Naive B cell (primary cell): Measurements from ENCODE around the gene RUNX2. TPM values are rescaled to one million over a fixed set of nuclear protein-coding genes. Genes with fewer than 3 reads are reported as not detected.

Experiments used
- ATAC-seq, 2 donors: fragments of 150-1000 bp; cut with Tn5 transposase; 2 replicates each; pipeline ENCODE4 v1.10.0; 2021; ENCODE audit warnings: low read depth in 2 of 2, mild to moderate bottlenecking in 2 of 2, moderate library complexity in 2 of 2
- DNase-seq: peaks from one replicate; pipeline ENCODE4 v3.0.0; 2022
- H3K27ac Mint-ChIP-seq, 6 donors: one replicate each; pipeline ENCODE4 v1.8.0; 2020 to 2022; ENCODE audit warnings: mild to moderate bottlenecking in 6 of 6, mixed read lengths in 6 of 6, moderate library complexity in 5 of 6, inconsistent platforms in 2 of 6
- H3K27me3 Mint-ChIP-seq, 3 donors: one replicate each; pipeline ENCODE4 v1.8.0; 2021 to 2022; ENCODE audit warnings: mixed read lengths in 3 of 3, mild to moderate bottlenecking in 1 of 3
- H3K36me3 Mint-ChIP-seq, 2 donors: one replicate each; pipeline ENCODE4 v1.8.0; 2020 to 2022; ENCODE audit warnings: mixed read lengths in 2 of 2, inconsistent platforms in 1 of 2, mild to moderate bottlenecking in 1 of 2
- H3K4me1 Mint-ChIP-seq, 3 donors: one replicate each; pipeline ENCODE4 v1.8.0; 2020 to 2022; ENCODE audit warnings: mixed read lengths in 3 of 3, inconsistent platforms in 1 of 3, mild to moderate bottlenecking in 1 of 3, moderate library complexity in 1 of 3
- H3K4me3 Mint-ChIP-seq, 8 donors: one replicate each; pipeline ENCODE4 v1.8.0; 2020 to 2022; ENCODE audit warnings: mild to moderate bottlenecking in 8 of 8, mixed read lengths in 8 of 8, moderate library complexity in 8 of 8, inconsistent platforms in 2 of 8
- H3K9me3 Mint-ChIP-seq, 7 donors: one replicate each; pipeline ENCODE4 v1.8.0; 2020 to 2022; ENCODE audit warnings: mixed read lengths in 7 of 7, mild to moderate bottlenecking in 5 of 7, inconsistent platforms in 2 of 7, moderate library complexity in 1 of 7
- polyA plus RNA-seq, 6 donors: library from polyadenylated mRNA; unstranded; fragments of 300-500 nt; fragmentation: Illumina TruSeq; gene quantifications; one replicate each; pipeline ENCODE4 v1.2.3, GENCODE V29; 2021; ENCODE audit warnings: low read depth in 6 of 6

The RUNX2 gene
- polyA plus RNA-seq, 6 donors from 2014 or later = 0.08 to 0.37 (median 0.16) TPM; not detected in 3

GRCh38 chr6:45619994-45620471 is 291.9 kb downstream of the RUNX2 start:
- Mint-ChIP-seq H3K4me1 (peaks cover 5 to 7% (median 5%) of the 10 kb centered on the region in 3 donors), H3K27ac (peak overlapping the region in 2 of 6 donors; percentile 24 to 56), H3K27me3 (no peaks in the 10 kb centered on the region), H3K9me3 (peaks cover 0 to 2% (median 0%) of the 10 kb centered on the region in 7 donors), H3K36me3 (no peaks in the 10 kb centered on the region), H3K4me3 (peak overlapping the region in 1 of 8 donors; percentile 13)
- DNase-seq = no peak
- no peak for ATAC-seq

- peaks cover 0 to 4% (median 0%) of the 10 kb centered on the region in 7 donors for H3K9me3 Mint-ChIP-seq
- no peak for DNase-seq
- no peak overlapping the region for H3K27ac Mint-ChIP-seq
- no peaks in the 10 kb centered on the region for H3K36me3 Mint-ChIP-seq
- no peak overlapping the region for H3K4me3 Mint-ChIP-seq
- peaks cover 5 to 7% (median 5%) of the 10 kb centered on the region in 3 donors for H3K4me1 Mint-ChIP-seq
- peaks cover 0 to 2% (median 0%) of the 10 kb centered on the region in 3 donors for H3K27me3 Mint-ChIP-seq
- no peak for ATAC-seq
Measured at GRCh38 chr6:45624228-45624627, 296.1 kb downstream of the RUNX2 start.

GRCh38 chr6:45625191-45625664 is 297.1 kb downstream of the RUNX2 start:
- Mint-ChIP-seq H3K27ac (no peak overlapping the region), H3K36me3 (no peaks in the 10 kb centered on the region), H3K9me3 (peaks cover 0 to 6% (median 0%) of the 10 kb centered on the region in 7 donors), H3K27me3 (peaks cover 0 to 5% (median 0%) of the 10 kb centered on the region in 3 donors), H3K4me1 (peaks cover under 1 to 2% (median under 1%) of the 10 kb centered on the region in 3 donors), H3K4me3 (no peak overlapping the region)
- ATAC-seq (no peak), DNase-seq (no peak)

GRCh38 chr6:45626087-45626891 is 298.2 kb downstream of the RUNX2 start:
- no peak for ATAC-seq
- H3K27me3 Mint-ChIP-seq = peaks cover 0 to 5% (median 0%) of the 10 kb centered on the region in 3 donors
- peaks cover 0 to 6% (median 0%) of the 10 kb centered on the region in 7 donors for H3K9me3 Mint-ChIP-seq
- no peaks in the 10 kb centered on the region for H3K36me3 Mint-ChIP-seq
- H3K27ac Mint-ChIP-seq = peak overlapping the region in 1 of 6 donors; percentile 26
- peak overlapping the region in 1 of 8 donors; percentile 15 for H3K4me3 Mint-ChIP-seq
- no peak for DNase-seq
- H3K4me1 Mint-ChIP-seq = no peaks in the 10 kb centered on the region

- no peak for ATAC-seq
- H3K36me3 Mint-ChIP-seq = no peaks in the 10 kb centered on the region
- no peak overlapping the region for H3K27ac Mint-ChIP-seq
Measured at GRCh38 chr6:45630314-45630713, 302.2 kb downstream of the RUNX2 start.

GRCh38 chr6:45630801-45631200 is 302.7 kb downstream of the RUNX2 start:
- no peak overlapping the region for H3K27ac Mint-ChIP-seq
- no peaks in the 10 kb centered on the region for H3K4me1 Mint-ChIP-seq
- peaks cover 0 to 6% (median 0%) of the 10 kb centered on the region in 7 donors for H3K9me3 Mint-ChIP-seq
- DNase-seq (no peak), ATAC-seq (no peak)
- peaks cover 0 to 5% (median 0%) of the 10 kb centered on the region in 3 donors for H3K27me3 Mint-ChIP-seq
- no peaks in the 10 kb centered on the region for H3K36me3 Mint-ChIP-seq
- no peak overlapping the region for H3K4me3 Mint-ChIP-seq

More at GRCh38 chr6:45630314-45630713, 302.2 kb downstream of the RUNX2 start:
- DNase-seq = no peak
- H3K4me1 Mint-ChIP-seq = no peaks in the 10 kb centered on the region
- H3K27me3 Mint-ChIP-seq = peaks cover 0 to 5% (median 0%) of the 10 kb centered on the region in 3 donors
- no peak overlapping the region for H3K4me3 Mint-ChIP-seq
- H3K9me3 Mint-ChIP-seq = peaks cover 0 to 6% (median 0%) of the 10 kb centered on the region in 7 donors

GRCh38 chr6:45631396-45631795 is 303.3 kb downstream of the RUNX2 start:
- Mint-ChIP-seq H3K9me3 (peaks cover 0 to 6% (median 0%) of the 10 kb centered on the region in 7 donors), H3K4me1 (no peaks in the 10 kb centered on the region), H3K27me3 (peaks cover 0 to 5% (median 0%) of the 10 kb centered on the region in 3 donors), H3K4me3 (no peak overlapping the region), H3K27ac (no peak overlapping the region), H3K36me3 (no peaks in the 10 kb centered on the region)
- DNase-seq (no peak), ATAC-seq (no peak)

GRCh38 chr6:45633272-45633908 is 305.3 kb downstream of the RUNX2 start:
- ATAC-seq (no peak), DNase-seq (no peak)
- peak overlapping the region in 1 of 6 donors; percentile 65 for H3K27ac Mint-ChIP-seq

GRCh38 chr6:45634231-45634630 is 306.1 kb downstream of the RUNX2 start:
- Mint-ChIP-seq H3K4me1 (no peaks in the 10 kb centered on the region), H3K4me3 (no peak overlapping the region), H3K36me3 (no peaks in the 10 kb centered on the region), H3K27me3 (peaks cover 0 to 2% (median 0%) of the 10 kb centered on the region in 3 donors), H3K9me3 (peaks cover 0 to 3% (median 0%) of the 10 kb centered on the region in 7 donors), H3K27ac (no peak overlapping the region)
- ATAC-seq = no peak
- no peak for DNase-seq

More at GRCh38 chr6:45633272-45633908, 305.3 kb downstream of the RUNX2 start:
- peaks cover 0 to 6% (median 0%) of the 10 kb centered on the region in 7 donors for H3K9me3 Mint-ChIP-seq
- peaks cover 0 to 5% (median 0%) of the 10 kb centered on the region in 3 donors for H3K27me3 Mint-ChIP-seq
- H3K36me3 Mint-ChIP-seq = no peaks in the 10 kb centered on the region
- H3K4me3 Mint-ChIP-seq = no peak overlapping the region
- H3K4me1 Mint-ChIP-seq = no peaks in the 10 kb centered on the region

- H3K27me3 Mint-ChIP-seq = no peaks in the 10 kb centered on the region
- DNase-seq (no peak), ATAC-seq (no peak)
- H3K9me3 Mint-ChIP-seq = peaks cover 0 to 1% (median 0%) of the 10 kb centered on the region in 7 donors
- no peak overlapping the region for H3K27ac Mint-ChIP-seq
- no peaks in the 10 kb centered on the region for H3K36me3 Mint-ChIP-seq
- no peaks in the 10 kb centered on the region for H3K4me1 Mint-ChIP-seq
- H3K4me3 Mint-ChIP-seq = no peak overlapping the region
Measured at GRCh38 chr6:45635284-45635867, 307.2 kb downstream of the RUNX2 start.

GRCh38 chr6:45637056-45637455 is 308.9 kb downstream of the RUNX2 start:
- no peak overlapping the region for H3K27ac Mint-ChIP-seq

GRCh38 chr6:45637611-45638257 is 309.6 kb downstream of the RUNX2 start:
- Mint-ChIP-seq H3K27ac (peak overlapping the region in 1 of 6 donors; percentile 39), H3K9me3 (peaks cover 0 to 1% (median 0%) of the 10 kb centered on the region in 7 donors), H3K4me1 (no peaks in the 10 kb centered on the region), H3K27me3 (peaks cover 0 to 5% (median 0%) of the 10 kb centered on the region in 3 donors), H3K36me3 (no peaks in the 10 kb centered on the region), H3K4me3 (no peak overlapping the region)
- ATAC-seq (no peak), DNase-seq (no peak)

More at GRCh38 chr6:45637056-45637455, 308.9 kb downstream of the RUNX2 start:
- Mint-ChIP-seq H3K27me3 (peaks cover 0 to 5% (median 0%) of the 10 kb centered on the region in 3 donors), H3K4me1 (no peaks in the 10 kb centered on the region), H3K36me3 (no peaks in the 10 kb centered on the region), H3K9me3 (peaks cover 0 to 1% (median 0%) of the 10 kb centered on the region in 7 donors), H3K4me3 (no peak overlapping the region)
- no peak for ATAC-seq
- no peak for DNase-seq
